ENCODE results near the gene CALHM4.

The CALHM4 gene

GRCh38 chr6:116553451-116553850, at the start of gene CALHM4:
Gene CALHM4 (plus strand): TSS chr6:116553751. CDS start chr6:116553794, 43 bp downstream.
- no peak for DNase-seq

- DNase-seq = no peak
These were observed 46.2 kb upstream of the CALHM4 start for GRCh38 chr6:116507324-116507723.

- no peak for DNase-seq
These were observed 45.0 kb upstream of the CALHM4 start for GRCh38 chr6:116508527-116508926.

GRCh38 chr6:116511424-116512110, 42.0 kb upstream of the CALHM4 start, which contains the start of gene CALHM5:
Gene CALHM5 (plus strand): TSS chr6:116511639. CDS start chr6:116511697, 58 bp downstream.
- peak; percentile 73 for DNase-seq

GRCh38 chr6:116512111-116512559, 41.4 kb upstream of the CALHM4 start:
- DNase-seq = no peak

GRCh38 chr6:116512734-116513133, 40.8 kb upstream of the CALHM4 start:
- DNase-seq = no peak

GRCh38 chr6:116513224-116513875, 40.2 kb upstream of the CALHM4 start:
- DNase-seq = no peak

- no peak for DNase-seq
These were observed 39.4 kb upstream of the CALHM4 start for GRCh38 chr6:116514111-116514510.

- no peak for DNase-seq
These were observed 38.4 kb upstream of the CALHM4 start for GRCh38 chr6:116515141-116515540.

GRCh38 chr6:116518621-116519368, 34.8 kb upstream of the CALHM4 start:
- DNase-seq = no peak

- no peak for DNase-seq
These were observed 30.7 kb upstream of the CALHM4 start for GRCh38 chr6:116522896-116523295.

GRCh38 chr6:116524236-116524635, 29.3 kb upstream of the CALHM4 start:
- DNase-seq = no peak

- DNase-seq = no peak
These were observed 25.4 kb upstream of the CALHM4 start for GRCh38 chr6:116528133-116528532.

- DNase-seq = peak; percentile 77
These were observed 24.8 kb upstream of the CALHM4 start for GRCh38 chr6:116528780-116529179.

- DNase-seq = no peak
These were observed 23.9 kb upstream of the CALHM4 start for GRCh38 chr6:116529466-116530290.

- DNase-seq = no peak
These were observed 23.1 kb upstream of the CALHM4 start for GRCh38 chr6:116530436-116530835.

- peak; percentile 77 for DNase-seq
These were observed 21.6 kb upstream of the CALHM4 start for GRCh38 chr6:116531675-116532570.

GRCh38 chr6:116533233-116533957, 20.2 kb upstream of the CALHM4 start:
- DNase-seq = no peak

GRCh38 chr6:116535109-116535508, 18.4 kb upstream of the CALHM4 start:
- DNase-seq = no peak

- DNase-seq = peak; percentile 56
These were observed 17.3 kb upstream of the CALHM4 start for GRCh38 chr6:116536216-116536621.

GRCh38 chr6:116542426-116542825, 11.1 kb upstream of the CALHM4 start:
- DNase-seq = no peak
